Testis (tissue), 3 donors: ENCODE data around the gene CCBE1. TPM values are rescaled to one million over a fixed set of nuclear protein-coding genes. Genes with fewer than 3 reads are reported as not detected.

Experiments
- DNase-seq: peaks from one replicate; pipeline ENCODE4 v3.0.0-alpha.2; 2019
- H3K27ac ChIP-seq, 2 donors: fragments of 200-600 bp; sonication (generic); one replicate each; pipeline ENCODE4 v1.5.1; 2019
- H3K27me3 ChIP-seq: fragments of 200-600 bp; sonication (generic); one replicate; pipeline ENCODE4 v1.5.1; 2019
- H3K36me3 ChIP-seq: fragments of 200-600 bp; sonication (generic); one replicate; pipeline ENCODE4 v1.5.1; 2017; ENCODE audit warnings: low read depth; ENCODE audit errors: missing control alignments
- H3K4me1 ChIP-seq: fragments of 200-600 bp; sonication (generic); one replicate; pipeline ENCODE4 v1.5.1; 2019
- H3K4me3 ChIP-seq, 2 donors: fragments of 200-600 bp; sonication (generic); one replicate each; pipeline ENCODE4 v1.5.1; 2017 to 2019
- H3K9me3 ChIP-seq: fragments of 200-600 bp; sonication (generic); one replicate; pipeline ENCODE4 v1.5.1; 2017
- POLR2A ChIP-seq: fragments of 450-650 bp; IDR thresholded peaks from one replicate; pipeline ENCODE4 v1.6.1; 2017; ENCODE audit warnings: antibody characterized with exemption, mild to moderate bottlenecking, moderate library complexity
- WGBS, 2 donors: methylation state at CpG; one replicate each; pipeline ENCODE4 v1.1.5; 2018; 5-methylcytosine and 5-hydroxymethylcytosine counted together
- intact Hi-C: fragments of 100-400 bp; cut with DNase I; formaldehyde crosslinking; loops from one replicate; pipeline ENCODE4 v1.15.1; 2023; ENCODE audit warnings: low total_unique reads
- polyA plus RNA-seq: library from polyadenylated mRNA; stranded (reverse); fragments of 350-450 nt; fragmentation: Illumina TruSeq; extraction: RNeasy Lipid Tissue Mini Kit (QIAGEN cat#74804); gene quantifications from one replicate; pipeline ENCODE4 v1.2.3, GENCODE V29; 2014; ENCODE audit warnings: low read depth, low replicate concordance; ENCODE audit not compliant: insufficient read depth
- total RNA-seq, 2 donors: library from RNA; depleted of rRNA; stranded (reverse); fragments of >200 nt; gene quantifications; one replicate each; pipeline ENCODE4 v1.2.3, GENCODE V29; 2016
- TF ChIP-seq, protein P1 (sequence below), 3 experiments: fragments of 450-650 bp in 2 of 3; fragments of 200-600 bp in 1 of 3; sonication (generic) in 1 of 3; IDR thresholded peaks; one replicate each; pipeline ENCODE4 v1.5.1; 2016 to 2019; ENCODE audit warnings: antibody characterized with exemption in 3 of 3, mild to moderate bottlenecking in 2 of 3, moderate library complexity in 1 of 3

The CCBE1 gene
- total and polyA plus RNA-seq, 3 donors from 2014 or later: 1.8 to 2.6 (median 1.9) TPM

- WGBS, 2 donors: 77 to 79% methylated on average over 2 of the region's 2 CpGs
- no peak overlapping the region for H3K27ac ChIP-seq
- H3K4me1 ChIP-seq: no peaks in the 10 kb centered on the region
- intact Hi-C loops: no loop called here
- H3K36me3 ChIP-seq: no peaks in the 10 kb centered on the region
- TF ChIP-seq, protein P1, sequence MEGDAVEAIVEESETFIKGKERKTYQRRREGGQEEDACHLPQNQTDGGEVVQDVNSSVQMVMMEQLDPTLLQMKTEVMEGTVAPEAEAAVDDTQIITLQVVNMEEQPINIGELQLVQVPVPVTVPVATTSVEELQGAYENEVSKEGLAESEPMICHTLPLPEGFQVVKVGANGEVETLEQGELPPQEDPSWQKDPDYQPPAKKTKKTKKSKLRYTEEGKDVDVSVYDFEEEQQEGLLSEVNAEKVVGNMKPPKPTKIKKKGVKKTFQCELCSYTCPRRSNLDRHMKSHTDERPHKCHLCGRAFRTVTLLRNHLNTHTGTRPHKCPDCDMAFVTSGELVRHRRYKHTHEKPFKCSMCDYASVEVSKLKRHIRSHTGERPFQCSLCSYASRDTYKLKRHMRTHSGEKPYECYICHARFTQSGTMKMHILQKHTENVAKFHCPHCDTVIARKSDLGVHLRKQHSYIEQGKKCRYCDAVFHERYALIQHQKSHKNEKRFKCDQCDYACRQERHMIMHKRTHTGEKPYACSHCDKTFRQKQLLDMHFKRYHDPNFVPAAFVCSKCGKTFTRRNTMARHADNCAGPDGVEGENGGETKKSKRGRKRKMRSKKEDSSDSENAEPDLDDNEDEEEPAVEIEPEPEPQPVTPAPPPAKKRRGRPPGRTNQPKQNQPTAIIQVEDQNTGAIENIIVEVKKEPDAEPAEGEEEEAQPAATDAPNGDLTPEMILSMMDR (IDR thresholded peaks at IDR 0.05): no peak
- TF ChIP-seq POLR2A: no peak
- DNase-seq: no peak
- no peaks in the 10 kb centered on the region for H3K27me3 ChIP-seq
- no peak overlapping the region for H3K4me3 ChIP-seq
- H3K9me3 ChIP-seq: no peaks in the 10 kb centered on the region
These were observed 125.3 kb downstream of the CCBE1 start for GRCh38 chr18:59571902-59572301.

- H3K4me1 ChIP-seq: no peaks in the 10 kb centered on the region
- H3K36me3 ChIP-seq: no peaks in the 10 kb centered on the region
- H3K27ac ChIP-seq: no peak overlapping the region
- H3K9me3 ChIP-seq: no peaks in the 10 kb centered on the region
- intact Hi-C loops: no loop called here
- 86 to 87% methylated on average over 6 of the region's 6 CpGs for WGBS, 2 donors
- DNase-seq: no peak
- H3K27me3 ChIP-seq: no peaks in the 10 kb centered on the region
- no peak for TF ChIP-seq POLR2A
- TF ChIP-seq, protein P1 (IDR thresholded peaks at IDR 0.05): no peak
- H3K4me3 ChIP-seq: no peak overlapping the region
These were observed 126.4 kb downstream of the CCBE1 start for GRCh38 chr18:59570796-59571195.

DNA sequence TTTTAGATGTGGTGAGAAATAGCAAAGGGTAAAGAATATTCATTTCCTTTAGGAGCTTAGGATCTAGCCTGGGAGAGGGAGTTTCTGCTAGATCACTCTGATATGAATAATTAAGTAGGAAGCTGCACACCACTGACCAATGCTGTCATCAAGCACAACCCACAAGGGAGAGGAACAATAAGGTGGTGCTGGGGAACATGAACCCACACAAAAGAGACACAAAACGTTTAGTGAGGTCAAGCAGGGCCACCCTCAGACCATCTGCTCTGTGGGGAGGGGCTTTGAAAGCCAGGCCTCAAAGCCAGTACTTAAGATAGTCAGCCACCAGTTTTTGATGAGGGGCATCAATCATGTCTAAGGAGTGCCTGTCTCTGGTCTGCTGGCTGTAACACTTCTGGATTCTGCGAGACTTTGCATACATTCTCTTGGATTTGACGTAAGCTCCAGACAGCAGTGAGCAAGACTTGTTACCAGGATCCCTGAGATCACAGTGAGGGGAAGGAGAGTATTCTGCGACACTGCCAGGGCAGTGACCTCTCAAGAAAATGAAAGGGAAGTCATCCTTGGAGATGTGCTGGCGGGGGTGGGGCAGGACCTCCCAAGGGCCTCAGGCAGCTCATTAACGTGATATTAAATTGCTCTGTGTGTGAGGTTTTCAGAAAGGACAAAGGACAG is 127.0 kb downstream of the CCBE1 start:
- DNase-seq: no peak
- Histone ChIP-seq H3K4me1 (no peaks in the 10 kb centered on the region), H3K36me3 (no peaks in the 10 kb centered on the region), H3K27me3 (no peaks in the 10 kb centered on the region), H3K4me3 (no peak overlapping the region), H3K9me3 (no peaks in the 10 kb centered on the region), H3K27ac (no peak overlapping the region)
- 71 to 72% methylated on average over 6 of the region's 6 CpGs for WGBS, 2 donors
- no peak for TF ChIP-seq POLR2A
- TF ChIP-seq, protein P1 (IDR thresholded peaks at IDR 0.05): no peak
- intact Hi-C loops: no loop called here

DNA sequence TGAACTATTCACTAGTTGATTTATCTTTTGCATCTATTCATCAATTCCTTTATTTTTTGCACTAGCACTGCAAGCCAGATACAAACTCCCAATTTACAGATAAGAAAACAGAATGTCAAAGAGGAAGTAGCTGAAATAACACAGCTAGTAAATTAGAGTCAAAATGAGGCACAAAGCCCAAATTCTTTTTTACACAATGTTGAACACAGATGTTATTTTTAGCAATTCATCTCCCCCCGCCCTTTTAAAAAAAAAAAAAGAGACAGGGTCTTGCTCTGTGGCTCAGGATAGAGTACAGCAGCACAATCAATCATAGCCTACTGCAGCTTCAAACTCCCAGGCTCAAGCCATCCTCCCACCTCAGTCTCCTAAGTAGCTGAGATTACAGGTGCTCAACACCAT is 127.8 kb downstream of the CCBE1 start:
- H3K4me1 ChIP-seq: no peaks in the 10 kb centered on the region

More for the DNA sequence above, 127.8 kb downstream of the CCBE1 start:
- Histone ChIP-seq H3K4me3 (no peak overlapping the region), H3K9me3 (no peaks in the 10 kb centered on the region), H3K36me3 (no peaks in the 10 kb centered on the region), H3K27me3 (no peaks in the 10 kb centered on the region), H3K27ac (no peak overlapping the region)
- TF ChIP-seq, protein P1 (IDR thresholded peaks at IDR 0.05): no peak
- no peak for TF ChIP-seq POLR2A
- 33 to 47% methylated on average over 1 of the region's 1 CpG for WGBS, 2 donors
- intact Hi-C loops: no loop called here
- no peak for DNase-seq
